Hepatocyte (in vitro differentiated cells): Measurements from ENCODE around the gene TBXAS1. TPM values are rescaled to one million over a fixed set of nuclear protein-coding genes. Genes with fewer than 3 reads are reported as not detected.
"Not testable (repeated sequence)": the region's sequence is repeated elsewhere in the genome, so short reads cannot be mapped to it uniquely, and the experiment has no call there.

Experiments
- DNase-seq: peaks from one replicate; pipeline ENCODE4 v3.0.0-alpha.2; 2016; ENCODE audit warnings: low spot score
- H2AFZ ChIP-seq: fragments of 200-600 bp; sonication (generic); 2 replicates; pipeline ENCODE4 v1.6.0; 2016; ENCODE audit warnings: antibody characterized with exemption, mild to moderate bottlenecking
- H3K27ac ChIP-seq: fragments of 200-600 bp; sonication (generic); 2 replicates; pipeline ENCODE4 v1.5.1; 2016; ENCODE audit warnings: mild to moderate bottlenecking
- H3K27me3 ChIP-seq: fragments of 200-600 bp; sonication (generic); 2 replicates; pipeline ENCODE4 v1.6.1; 2016
- H3K36me3 ChIP-seq: fragments of 200-600 bp; sonication (generic); replicated peaks from 2 replicates; pipeline ENCODE4 v1.5.1; 2016; ENCODE audit warnings: low read depth; ENCODE audit not compliant: insufficient read depth
- H3K4me1 ChIP-seq: fragments of 200-600 bp; sonication (generic); 2 replicates; pipeline ENCODE4 v1.5.1; 2016; ENCODE audit warnings: mild to moderate bottlenecking, moderate library complexity; ENCODE audit not compliant: insufficient read depth
- H3K4me2 ChIP-seq: fragments of 200-600 bp; sonication (generic); 2 replicates; pipeline ENCODE4 v1.6.0; 2016
- H3K4me3 ChIP-seq: fragments of 200-600 bp; sonication (generic); 2 replicates; pipeline ENCODE4 v1.5.1; 2016; ENCODE audit warnings: mild to moderate bottlenecking
- H3K79me2 ChIP-seq: fragments of 200-600 bp; sonication (generic); 2 replicates; pipeline ENCODE4 v1.6.0; 2017; ENCODE audit warnings: mild to moderate bottlenecking
- H3K9me2 ChIP-seq: fragments of 200-600 bp; sonication (generic); replicated peaks from 2 replicates; pipeline ENCODE4 v1.6.0; 2017; ENCODE audit warnings: mild to moderate bottlenecking; ENCODE audit not compliant: insufficient read depth
- H3K9me3 ChIP-seq: fragments of 200-600 bp; sonication (generic); 2 replicates; pipeline ENCODE4 v1.5.1; 2016; ENCODE audit warnings: low read depth, mild to moderate bottlenecking
- H4K20me1 ChIP-seq: fragments of 200-600 bp; sonication (generic); 2 replicates; pipeline ENCODE4 v1.6.0; 2016; ENCODE audit warnings: mild to moderate bottlenecking; ENCODE audit not compliant: insufficient read depth, poor library complexity, severe bottlenecking
- CTCF ChIP-seq: fragments of 200-600 bp; sonication (generic); IDR thresholded peaks from 2 replicates; pipeline ENCODE4 v1.5.1; 2016; ENCODE audit warnings: antibody characterized with exemption, mild to moderate bottlenecking; ENCODE audit not compliant: poor library complexity
- EZH2 ChIP-seq: fragments of 200-600 bp; sonication (generic); IDR thresholded peaks from 2 replicates; pipeline ENCODE4 v1.6.1; 2016; ENCODE audit warnings: antibody characterized with exemption, mild to moderate bottlenecking, borderline replicate concordance
- EZH2phosphoT487 ChIP-seq: fragments of 200-600 bp; sonication (generic); IDR thresholded peaks from one replicate; pipeline ENCODE4 v1.6.1; 2018; ENCODE audit warnings: antibody characterized with exemption, mild to moderate bottlenecking, low read depth, moderate library complexity; ENCODE audit not compliant: unreplicated experiment, severe bottlenecking
- WGBS: methylation state at CpG from one replicate; pipeline ENCODE4 v1.1.6; 2016; ENCODE audit warnings: low lambda C conversion rate; ENCODE audit errors: missing lambda C conversion rate; 5-methylcytosine and 5-hydroxymethylcytosine counted together
- polyA plus RNA-seq: library from polyadenylated mRNA; unstranded; fragments of >200 nt; fragmentation: Nextera tagmentation; extraction: Ambion mirVana; gene quantifications from 2 replicates; pipeline ENCODE4 v1.2.1, GENCODE V29; 2016
- total RNA-seq: library from RNA; depleted of rRNA; stranded (reverse); fragments of >200 nt; gene quantifications from 2 replicates; pipeline ENCODE4 v1.2.3, GENCODE V29; 2014

The TBXAS1 gene
- total and polyA plus RNA-seq, 2 experiments from 2014 or later, result 3.9 to 11.5 TPM

DNA sequence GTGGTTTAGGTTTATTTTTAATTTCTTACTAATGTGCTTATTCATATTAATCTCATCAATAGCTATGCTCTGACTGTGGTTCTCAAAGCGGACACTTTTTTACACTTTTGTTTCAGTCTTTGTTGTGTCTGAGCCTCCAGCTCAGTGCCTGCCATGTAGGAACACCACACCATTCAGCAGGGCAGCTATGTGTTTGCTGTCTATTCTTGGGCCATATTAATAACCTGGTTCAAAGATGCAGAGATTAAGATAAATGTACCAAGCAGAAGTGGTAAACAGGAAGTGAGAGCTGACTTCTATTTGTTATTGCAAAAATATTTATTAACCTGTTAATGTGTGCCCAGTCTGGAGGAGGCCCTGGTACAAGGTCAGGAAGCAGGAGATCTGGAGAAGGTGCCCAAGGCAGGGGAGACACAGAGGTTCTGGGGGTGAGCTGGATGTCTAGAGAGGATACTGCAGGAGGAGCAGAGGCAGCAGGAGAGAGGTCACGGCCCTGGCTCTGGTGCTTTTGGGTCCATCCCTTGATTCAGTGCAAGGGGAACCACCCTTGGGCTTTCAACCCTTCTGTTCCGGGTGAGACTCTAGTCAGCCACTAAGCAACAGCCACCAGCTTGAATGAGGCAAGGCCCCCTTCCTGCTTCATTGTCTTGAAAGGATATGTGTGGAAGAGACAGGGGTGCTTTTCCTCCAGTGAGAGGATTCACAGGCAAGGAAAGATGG, 1.9 kb downstream of the TBXAS1 start:
- no peak for DNase-seq
- Histone ChIP-seq H3K36me3 (no peaks in the 10 kb centered on the region), H3K9me3 (no peaks in the 10 kb centered on the region), H3K4me2 (no peak overlapping the region), H2AFZ (no peak overlapping the region), H3K4me3 (no peak overlapping the region), H3K27ac (peak overlapping the region; percentile 82), H3K79me2 (no peaks in the 10 kb centered on the region), H3K9me2 (no peaks in the 10 kb centered on the region), H4K20me1 (no peaks in the 10 kb centered on the region), H3K27me3 (no peaks in the 10 kb centered on the region), H3K4me1 (peaks cover 23% of the 10 kb centered on the region)
- WGBS, result 94% methylated on average over 3 of the region's 3 CpGs
- TF ChIP-seq EZH2, result no peak
- no peak for TF ChIP-seq CTCF
- TF ChIP-seq EZH2phosphoT487, result no peak

DNA sequence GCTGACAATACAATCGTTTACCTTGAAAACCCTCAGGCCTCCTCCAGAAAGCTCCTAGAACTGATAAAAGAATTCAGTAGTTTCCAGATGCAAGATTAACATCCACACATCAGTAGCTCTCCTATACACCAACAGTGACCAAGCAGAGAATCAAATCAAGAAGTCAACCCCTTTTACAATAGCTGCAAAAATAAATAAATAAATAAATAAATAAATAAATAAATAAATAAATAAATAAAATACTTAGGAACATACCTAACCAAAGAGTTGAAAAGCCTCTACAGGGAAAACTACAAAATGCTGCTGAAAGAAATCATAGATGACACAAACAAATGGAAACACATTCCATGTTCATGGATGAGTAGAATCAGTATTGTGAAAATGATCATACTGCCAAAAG, 6.8 kb downstream of the TBXAS1 start:
- H2AFZ ChIP-seq, H3K4me3 ChIP-seq, H3K4me2 ChIP-seq, H4K20me1 ChIP-seq, H3K27ac ChIP-seq, H3K79me2 ChIP-seq, H3K36me3 ChIP-seq, H3K4me1 ChIP-seq, H3K27me3 ChIP-seq, H3K9me3 ChIP-seq, H3K9me2 ChIP-seq, DNase-seq: not testable (repeated sequence)
- 75% methylated on average over 1 of the region's 1 CpG for WGBS

GRCh38 chr7:139837291-139837690, 8.2 kb downstream of the TBXAS1 start:
- H3K79me2 ChIP-seq, H3K36me3 ChIP-seq, H3K27ac ChIP-seq, H3K4me2 ChIP-seq, H3K9me2 ChIP-seq, H3K27me3 ChIP-seq, DNase-seq, H3K4me3 ChIP-seq, H3K9me3 ChIP-seq, H4K20me1 ChIP-seq, H3K4me1 ChIP-seq, H2AFZ ChIP-seq: not testable (repeated sequence)
- 91% methylated on average over 4 of the region's 4 CpGs for WGBS

GRCh38 chr7:139838276-139838675, 9.2 kb downstream of the TBXAS1 start:
- Histone ChIP-seq H4K20me1 (no peaks in the 10 kb centered on the region), H3K9me3 (no peaks in the 10 kb centered on the region), H3K9me2 (no peaks in the 10 kb centered on the region), H3K79me2 (no peaks in the 10 kb centered on the region), H3K4me1 (no peaks in the 10 kb centered on the region), H3K4me3 (no peak overlapping the region), H3K27me3 (no peaks in the 10 kb centered on the region), H3K27ac (no peak overlapping the region), H3K4me2 (no peak overlapping the region), H2AFZ (no peak overlapping the region), H3K36me3 (no peaks in the 10 kb centered on the region)
- WGBS, result 91% methylated on average over 1 of the region's 1 CpG
- no peak for TF ChIP-seq EZH2
- no peak for TF ChIP-seq EZH2phosphoT487
- no peak for TF ChIP-seq CTCF
- no peak for DNase-seq
